Keratinocyte (primary cell): ENCODE results near the gene AFTPH. TPM values are rescaled to one million over a fixed set of nuclear protein-coding genes. Genes with fewer than 3 reads are reported as not detected.

Source experiments
- DNase-seq: peaks from one replicate; pipeline ENCODE4 v3.0.0-alpha.2; 2011; ENCODE audit warnings: low read depth, missing footprints, low spot score
- FAIRE-seq: peaks from 2 replicates; lab custom pipeline; 2011; peaks lifted over from hg19 to GRCh38; lab: Jason Lieb, UNC
- H2AFZ ChIP-seq: 2 replicates; pipeline ENCODE4 v1.6.0; 2012; ENCODE audit warnings: low read length, control low read depth, inconsistent platforms; ENCODE audit not compliant: control insufficient read depth
- H3K27ac ChIP-seq: 2 replicates; pipeline ENCODE4 v1.5.1; 2011; ENCODE audit warnings: low read length; ENCODE audit not compliant: control insufficient read depth, insufficient read depth
- H3K27me3 ChIP-seq: 3 replicates; pipeline ENCODE4 v1.6.0; 2011; ENCODE audit warnings: low read length; ENCODE audit not compliant: control insufficient read depth, insufficient read depth; ENCODE audit errors: extremely low read depth
- H3K36me3 ChIP-seq, 2 experiments: 2 replicates in 1 of 2; 3 replicates in 1 of 2; pipeline ENCODE4 v1.5.1; 2011; ENCODE audit warnings: low read length in 2 of 2, mild to moderate bottlenecking in 1 of 2; ENCODE audit not compliant: control insufficient read depth in 2 of 2, insufficient read depth in 2 of 2; ENCODE audit errors: extremely low read depth in 1 of 2
- H3K4me1 ChIP-seq: 3 replicates; pipeline ENCODE4 v1.5.1; 2011; ENCODE audit warnings: low read length; ENCODE audit not compliant: control insufficient read depth, insufficient read depth; ENCODE audit errors: extremely low read depth
- H3K4me2 ChIP-seq: 3 replicates; pipeline ENCODE4 v1.6.0; 2011; ENCODE audit warnings: low read depth, low read length; ENCODE audit not compliant: control insufficient read depth, insufficient read depth; ENCODE audit errors: extremely low read depth
- H3K4me3 ChIP-seq, 3 experiments: fragments of 200-600 bp in 1 of 3; sonication (generic) in 1 of 3; 2 replicates in 2 of 3; 3 replicates in 1 of 3; pipeline ENCODE4 v1.5.1; 2011 to 2016; ENCODE audit warnings: low read length in 3 of 3, mild to moderate bottlenecking in 3 of 3, control low read depth in 2 of 3, inconsistent platforms in 1 of 3, low read depth in 1 of 3, mixed read lengths in 1 of 3, mixed run types in 1 of 3, moderate library complexity in 1 of 3; ENCODE audit not compliant: control insufficient read depth in 2 of 3, insufficient read depth in 2 of 3; ENCODE audit errors: extremely low read depth in 1 of 3
- H3K79me2 ChIP-seq: 2 replicates; pipeline ENCODE4 v1.6.0; 2012; ENCODE audit warnings: low read length; ENCODE audit not compliant: control insufficient read depth, insufficient read depth
- H3K9ac ChIP-seq: 3 replicates; pipeline ENCODE4 v1.6.0; 2011; ENCODE audit warnings: low read length; ENCODE audit not compliant: control insufficient read depth, insufficient read depth; ENCODE audit errors: extremely low read depth
- H3K9me1 ChIP-seq: 3 replicates; pipeline ENCODE4 v1.6.0; 2011; ENCODE audit warnings: low read length; ENCODE audit not compliant: control insufficient read depth, insufficient read depth; ENCODE audit errors: extremely low read depth
- H3K9me3 ChIP-seq: 2 replicates; pipeline ENCODE4 v1.5.1; 2012; ENCODE audit warnings: low read depth, low read length; ENCODE audit not compliant: control insufficient read depth
- H4K20me1 ChIP-seq: 3 replicates; pipeline ENCODE4 v1.6.0; 2011; ENCODE audit warnings: low read length; ENCODE audit not compliant: control insufficient read depth, insufficient read depth; ENCODE audit errors: extremely low read depth
- EZH2 ChIP-seq: IDR thresholded peaks from one replicate; pipeline ENCODE4 v1.6.1; 2012; ENCODE audit warnings: inconsistent platforms, mild to moderate bottlenecking, low read length, moderate library complexity
- dilution Hi-C: fragments of 300-500 bp; cut with MboI; formaldehyde crosslinking; loops from one replicate; pipeline ENCODE4 v1.7.0; 2020; ENCODE audit warnings: low sequenced_read_pairs; ENCODE audit not compliant: extremely low pct_ligation_motif_present
- polyA plus RNA-seq, 5 experiments: library from polyadenylated mRNA; depleted of rRNA in 3 of 5; stranded (reverse) in 3 of 5; stranded (forward) in 1 of 5; unstranded in 1 of 5; fragments of >200 nt; gene quantifications; 1 replicate in 1 of 5; 2 replicates in 3 of 5; 3 replicates in 1 of 5; pipeline versions ENCODE4 v1.2.1 to v1.2.3, GENCODE V29; 2011 to 2012; ENCODE audit warnings: missing spikeins in 2 of 5, low read depth in 1 of 5, low replicate concordance in 1 of 5
- TF ChIP-seq, protein P1 (sequence below), 3 experiments: IDR thresholded peaks in 1 of 3; conservative IDR thresholded peaks in 1 of 3; optimal IDR thresholded peaks in 1 of 3; 2 replicates in 2 of 3; 3 replicates in 1 of 3; pipeline versions ENCODE3 to v1.5.1; 2011; ENCODE audit warnings: low read length in 3 of 3, mild to moderate bottlenecking in 3 of 3, moderate library complexity in 2 of 3, control low read depth in 1 of 3, inconsistent platforms in 1 of 3; ENCODE audit not compliant: insufficient read depth in 2 of 3; ENCODE audit errors: extremely low read depth in 1 of 3

Gene AFTPH
- polyA plus RNA-seq, 1 donor (not counting 4 experiments of a cell fraction or from before 2014, with no cell fraction given): 28.3 TPM

GRCh38 chr2:64491426-64491825, 32.7 kb upstream of the AFTPH start:
- Histone ChIP-seq H4K20me1 (no peaks in the 10 kb centered on the region), H3K9me3 (no peaks in the 10 kb centered on the region), H3K4me2 (no peak overlapping the region), H3K36me3 (no peaks in the 10 kb centered on the region), H3K27me3 (no peaks in the 10 kb centered on the region), H3K27ac (no peak overlapping the region), H3K9ac (no peak overlapping the region), H3K9me1 (no peaks in the 10 kb centered on the region), H3K4me1 (peaks cover 9% of the 10 kb centered on the region), H2AFZ (no peak overlapping the region), H3K4me3 (no peak overlapping the region), H3K79me2 (no peaks in the 10 kb centered on the region)
- TF ChIP-seq, protein P1, sequence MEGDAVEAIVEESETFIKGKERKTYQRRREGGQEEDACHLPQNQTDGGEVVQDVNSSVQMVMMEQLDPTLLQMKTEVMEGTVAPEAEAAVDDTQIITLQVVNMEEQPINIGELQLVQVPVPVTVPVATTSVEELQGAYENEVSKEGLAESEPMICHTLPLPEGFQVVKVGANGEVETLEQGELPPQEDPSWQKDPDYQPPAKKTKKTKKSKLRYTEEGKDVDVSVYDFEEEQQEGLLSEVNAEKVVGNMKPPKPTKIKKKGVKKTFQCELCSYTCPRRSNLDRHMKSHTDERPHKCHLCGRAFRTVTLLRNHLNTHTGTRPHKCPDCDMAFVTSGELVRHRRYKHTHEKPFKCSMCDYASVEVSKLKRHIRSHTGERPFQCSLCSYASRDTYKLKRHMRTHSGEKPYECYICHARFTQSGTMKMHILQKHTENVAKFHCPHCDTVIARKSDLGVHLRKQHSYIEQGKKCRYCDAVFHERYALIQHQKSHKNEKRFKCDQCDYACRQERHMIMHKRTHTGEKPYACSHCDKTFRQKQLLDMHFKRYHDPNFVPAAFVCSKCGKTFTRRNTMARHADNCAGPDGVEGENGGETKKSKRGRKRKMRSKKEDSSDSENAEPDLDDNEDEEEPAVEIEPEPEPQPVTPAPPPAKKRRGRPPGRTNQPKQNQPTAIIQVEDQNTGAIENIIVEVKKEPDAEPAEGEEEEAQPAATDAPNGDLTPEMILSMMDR (optimal IDR thresholded peaks at IDR 0.05 in 1 of 3, IDR thresholded peaks at IDR 0.05 in 1 of 3, conservative IDR thresholded peaks at IDR 0.05 in 1 of 3; ENCODE audit: extremely low read depth in 1 of 3, insufficient read depth in 2 of 3, low read length in 3 of 3): no peak
- TF ChIP-seq EZH2: no peak
- no peak for DNase-seq
- FAIRE-seq: no peak
- dilution Hi-C loops: no loop called here

DNA sequence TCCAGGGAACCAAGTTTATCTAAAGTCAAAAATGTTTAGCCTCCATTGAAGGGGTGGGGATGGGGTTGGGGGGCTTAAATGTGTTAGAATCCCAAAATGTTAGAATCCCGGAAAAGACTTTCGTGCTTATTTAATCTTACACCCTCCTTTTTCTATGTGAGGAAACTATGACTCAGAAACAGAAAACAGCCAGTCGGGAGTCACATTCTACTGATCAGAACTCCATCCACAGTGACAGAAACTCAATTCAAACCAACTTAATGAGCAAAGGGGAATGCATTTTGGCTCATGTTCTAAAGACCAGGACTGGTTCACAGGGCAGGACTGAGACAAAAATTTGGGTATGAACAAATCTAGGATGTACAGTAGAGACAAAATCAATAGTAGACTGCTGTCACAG, 31.9 kb upstream of the AFTPH start:
- H2AFZ ChIP-seq: no peak overlapping the region
- dilution Hi-C loops: no loop called here

More for the DNA sequence above, 31.9 kb upstream of the AFTPH start:
- Histone ChIP-seq H3K4me3 (no peak overlapping the region), H3K27ac (no peak overlapping the region), H3K27me3 (no peaks in the 10 kb centered on the region), H4K20me1 (no peaks in the 10 kb centered on the region), H3K9ac (no peak overlapping the region), H3K79me2 (no peaks in the 10 kb centered on the region), H3K9me3 (no peaks in the 10 kb centered on the region), H3K4me2 (no peak overlapping the region), H3K9me1 (no peaks in the 10 kb centered on the region), H3K36me3 (no peaks in the 10 kb centered on the region), H3K4me1 (peaks cover under 1% of the 10 kb centered on the region)
- FAIRE-seq: no peak
- no peak for TF ChIP-seq EZH2
- TF ChIP-seq, protein P1 (optimal IDR thresholded peaks at IDR 0.05 in 1 of 3, IDR thresholded peaks at IDR 0.05 in 1 of 3, conservative IDR thresholded peaks at IDR 0.05 in 1 of 3; ENCODE audit: extremely low read depth in 1 of 3, insufficient read depth in 2 of 3, low read length in 3 of 3): no peak
- no peak for DNase-seq
